B cell (primary cell): ENCODE measurements around the gene GDF11. TPM values are rescaled to one million over a fixed set of nuclear protein-coding genes. Genes with fewer than 3 reads are reported as not detected.

Experiments used
- ATAC-seq: fragments of 200-7000 bp; cut with Tn5 transposase; one replicate; pipeline ENCODE4 v1.10.0; 2021; ENCODE audit warnings: low read depth, mild to moderate bottlenecking, moderate number of reproducible peaks, moderate library complexity
- CTCF ChIA-PET: fragments of 350-600 bp; sonication (Branson Sonifier 250); formaldehyde crosslinking; loops from one replicate; lab custom pipeline; 2021; ENCODE audit warnings: antibody characterized with exemption, inconsistent platforms; lab: Charles Lee
- POLR2A ChIA-PET: fragments of 350-600 bp; sonication (Branson Sonifier 250); formaldehyde crosslinking; loops from one replicate; lab custom pipeline; 2021; ENCODE audit warnings: antibody characterized with exemption; lab: Charles Lee
- DNase-seq: peaks from one replicate; pipeline ENCODE4 v3.0.0; 2013
- H2AFZ ChIP-seq: 2 replicates; pipeline ENCODE4 v1.6.1; 2012; ENCODE audit warnings: mild to moderate bottlenecking, low read depth, low read length; ENCODE audit not compliant: insufficient read depth, poor library complexity, severe bottlenecking
- H3K27ac ChIP-seq, 2 donors: 1 replicate in 1 of 2; 2 replicates in 1 of 2; pipeline ENCODE4 v1.5.1; 2012 to 2013; ENCODE audit warnings: low read length in 2 of 2, mild to moderate bottlenecking in 2 of 2, moderate library complexity in 1 of 2
- H3K27me3 ChIP-seq, 4 experiments: fragments of 200-600 bp in 1 of 4; sonication (generic) in 1 of 4; replicated peaks in 1 of 4; 1 replicate in 2 of 4; 2 replicates in 2 of 4; pipeline versions ENCODE4 v1.6.1 to v1.7.0; 2013 to 2016; ENCODE audit warnings: low read length in 3 of 4, mild to moderate bottlenecking in 2 of 4, mixed read lengths in 1 of 4, moderate library complexity in 1 of 4; ENCODE audit not compliant: insufficient read depth in 4 of 4, control insufficient read depth in 3 of 4; ENCODE audit errors: control extremely low read depth in 1 of 4
- H3K36me3 ChIP-seq, 2 experiments: replicated peaks in 1 of 2; 1 replicate in 1 of 2; 2 replicates in 1 of 2; pipeline versions ENCODE4 v1.6.1 to v1.7.1; 2013; ENCODE audit warnings: low read length in 1 of 2; ENCODE audit not compliant: insufficient read depth in 2 of 2, control insufficient read depth in 1 of 2; ENCODE audit errors: control extremely low read depth in 1 of 2, extremely low read depth in 1 of 2
- H3K4me1 ChIP-seq, 2 donors: fragments of 200-600 bp in 1 of 2; sonication (generic) in 1 of 2; 1 replicate in 1 of 2; 2 replicates in 1 of 2; pipeline versions ENCODE4 v1.5.1 to v1.6.1; 2013 to 2017; ENCODE audit warnings: low read length in 2 of 2; ENCODE audit not compliant: control insufficient read depth in 2 of 2, insufficient read depth in 2 of 2
- H3K4me2 ChIP-seq: replicated peaks from 2 replicates; pipeline ENCODE3; 2012; ENCODE audit warnings: mild to moderate bottlenecking, low read depth, low read length; ENCODE audit not compliant: poor library complexity, severe bottlenecking
- H3K4me3 ChIP-seq, 5 experiments: fragments of 200-600 bp in 1 of 5; sonication (generic) in 1 of 5; 1 replicate in 3 of 5; 2 replicates in 2 of 5; pipeline versions ENCODE4 v1.5.1 to v1.7.0; 2011 to 2016; ENCODE audit warnings: low read length in 4 of 5, mild to moderate bottlenecking in 4 of 5, low read depth in 2 of 5, control low read depth in 1 of 5, moderate library complexity in 1 of 5; ENCODE audit not compliant: insufficient read depth in 1 of 5; ENCODE audit errors: control extremely low read depth in 1 of 5, extremely low read depth in 1 of 5
- H3K79me2 ChIP-seq: fragments of 200-600 bp; sonication (generic); one replicate; pipeline ENCODE4 v1.6.0; 2016; ENCODE audit warnings: low read length; ENCODE audit not compliant: control insufficient read depth, insufficient read depth
- H3K9ac ChIP-seq: fragments of 200-600 bp; sonication (generic); 2 replicates; pipeline ENCODE4 v1.6.1; 2017; ENCODE audit warnings: mild to moderate bottlenecking, low read length, moderate library complexity
- H3K9me3 ChIP-seq, 3 donors: one replicate each; pipeline versions ENCODE4 v1.6.1 to v1.7.1; 2013; ENCODE audit warnings: low read length in 2 of 3; ENCODE audit not compliant: control insufficient read depth in 2 of 3, insufficient read depth in 1 of 3; ENCODE audit errors: control extremely low read depth in 1 of 3
- H4K20me1 ChIP-seq: 2 replicates; pipeline ENCODE4 v1.6.0; 2012; ENCODE audit warnings: mild to moderate bottlenecking, low read length; ENCODE audit not compliant: insufficient read depth, control insufficient read depth, poor library complexity, severe bottlenecking
- H3K27ac Mint-ChIP-seq: one replicate; pipeline ENCODE4 v1.8.0; 2021; ENCODE audit warnings: mixed read lengths
- H3K27me3 Mint-ChIP-seq: one replicate; pipeline ENCODE4 v1.8.0; 2021; ENCODE audit warnings: mixed read lengths
- H3K4me1 Mint-ChIP-seq: one replicate; pipeline ENCODE4 v1.8.0; 2021; ENCODE audit warnings: mixed read lengths
- H3K4me3 Mint-ChIP-seq: one replicate; pipeline ENCODE4 v1.8.0; 2021; ENCODE audit warnings: mixed read lengths
- H3K9me3 Mint-ChIP-seq: one replicate; pipeline ENCODE4 v1.8.0; 2022; ENCODE audit warnings: mixed read lengths; ENCODE audit not compliant: insufficient read depth
- EZH2 ChIP-seq: IDR thresholded peaks from 2 replicates; pipeline ENCODE4 v1.6.1; 2012; ENCODE audit warnings: borderline replicate concordance, low read depth, mild to moderate bottlenecking, moderate library complexity, low read length; ENCODE audit not compliant: insufficient read depth, poor library complexity, severe bottlenecking
- WGBS: methylation state at CpG from one replicate; pipeline ENCODE4 v1.1.5; 2013; ENCODE audit warnings: missing lambda C conversion rate; ENCODE audit not compliant: insufficient coverage; 5-methylcytosine and 5-hydroxymethylcytosine counted together
- intact Hi-C: fragments of 100-400 bp; cut with micrococcal nuclease; formaldehyde crosslinking; loops from one replicate; pipeline ENCODE4 v1.10.0; 2022
- polyA plus RNA-seq: library from polyadenylated mRNA; depleted of rRNA; stranded (reverse); fragments of >200 nt; gene quantifications from 2 replicates; pipeline ENCODE4 v1.2.3, GENCODE V29; 2012
- total RNA-seq, 2 donors: library from RNA; stranded (reverse); fragments of 120-200 nt in 1 of 2; gene quantifications; 1 replicate in 1 of 2; 2 replicates in 1 of 2; pipeline versions ENCODE4 v1.2.3 to v1.2.4, GENCODE V29; 2013 to 2022
- TF ChIP-seq, protein P1 (sequence below): fragments of 200-600 bp; IDR thresholded peaks from one replicate; pipeline ENCODE4 v1.8.0; 2022; ENCODE audit warnings: antibody characterized with exemption, mild to moderate bottlenecking

Gene GDF11
- total and polyA plus RNA-seq, 2 donors (not counting 1 experiment from before 2014, with no cell fraction given), result 4.4 to 11.3 TPM

GRCh38 chr12:55703288-55703687 is 39.6 kb upstream of the GDF11 start:
- no peak for ATAC-seq
- Histone ChIP-seq H3K79me2 (no peaks in the 10 kb centered on the region), H3K9me3 (no peaks in the 10 kb centered on the region), H3K27me3 (peaks cover 0 to 12% (median 3%) of the 10 kb centered on the region in 4 experiments), H3K4me3 (no peak overlapping the region), H3K27ac (no peak overlapping the region), H3K4me1 (peaks cover 11 to 12% of the 10 kb centered on the region in 2 donors), H2AFZ (no peak overlapping the region), H4K20me1 (no peaks in the 10 kb centered on the region), H3K4me2 (no peak overlapping the region), H3K9ac (no peak overlapping the region), H3K36me3 (no peaks in the 10 kb centered on the region)
- POLR2A ChIA-PET, result no interaction called here
- Mint-ChIP-seq H3K27ac (no peak overlapping the region), H3K4me1 (peaks cover 16% of the 10 kb centered on the region), H3K27me3 (peaks cover 7% of the 10 kb centered on the region), H3K4me3 (no peak overlapping the region), H3K9me3 (no peaks in the 10 kb centered on the region)
- intact Hi-C loops, result no loop called here
- CTCF ChIA-PET, result no interaction called here
- WGBS, result 95% methylated on average over 2 of the region's 2 CpGs
- no peak for DNase-seq
- TF ChIP-seq EZH2, result no peak

- Histone ChIP-seq H2AFZ (no peak overlapping the region), H3K27me3 (peaks cover 0 to 18% (median 5%) of the 10 kb centered on the region in 4 experiments), H3K36me3 (no peaks in the 10 kb centered on the region), H3K4me3 (no peak overlapping the region), H4K20me1 (no peaks in the 10 kb centered on the region), H3K4me2 (no peak overlapping the region), H3K9me3 (no peaks in the 10 kb centered on the region), H3K9ac (no peak overlapping the region), H3K27ac (no peak overlapping the region), H3K79me2 (no peaks in the 10 kb centered on the region), H3K4me1 (peaks cover 19 to 20% of the 10 kb centered on the region in 2 donors)
- TF ChIP-seq EZH2, result no peak
- TF ChIP-seq, protein P1, sequence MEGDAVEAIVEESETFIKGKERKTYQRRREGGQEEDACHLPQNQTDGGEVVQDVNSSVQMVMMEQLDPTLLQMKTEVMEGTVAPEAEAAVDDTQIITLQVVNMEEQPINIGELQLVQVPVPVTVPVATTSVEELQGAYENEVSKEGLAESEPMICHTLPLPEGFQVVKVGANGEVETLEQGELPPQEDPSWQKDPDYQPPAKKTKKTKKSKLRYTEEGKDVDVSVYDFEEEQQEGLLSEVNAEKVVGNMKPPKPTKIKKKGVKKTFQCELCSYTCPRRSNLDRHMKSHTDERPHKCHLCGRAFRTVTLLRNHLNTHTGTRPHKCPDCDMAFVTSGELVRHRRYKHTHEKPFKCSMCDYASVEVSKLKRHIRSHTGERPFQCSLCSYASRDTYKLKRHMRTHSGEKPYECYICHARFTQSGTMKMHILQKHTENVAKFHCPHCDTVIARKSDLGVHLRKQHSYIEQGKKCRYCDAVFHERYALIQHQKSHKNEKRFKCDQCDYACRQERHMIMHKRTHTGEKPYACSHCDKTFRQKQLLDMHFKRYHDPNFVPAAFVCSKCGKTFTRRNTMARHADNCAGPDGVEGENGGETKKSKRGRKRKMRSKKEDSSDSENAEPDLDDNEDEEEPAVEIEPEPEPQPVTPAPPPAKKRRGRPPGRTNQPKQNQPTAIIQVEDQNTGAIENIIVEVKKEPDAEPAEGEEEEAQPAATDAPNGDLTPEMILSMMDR, result no peak
- intact Hi-C loops, result no loop called here
- no peak for ATAC-seq
- CTCF ChIA-PET, result no interaction called here
- H3K27ac Mint-ChIP-seq, result no peak overlapping the region
- peaks cover 25% of the 10 kb centered on the region for H3K4me1 Mint-ChIP-seq
- no peak for DNase-seq
- H3K9me3 Mint-ChIP-seq, result no peaks in the 10 kb centered on the region
- H3K27me3 Mint-ChIP-seq, result peaks cover 12% of the 10 kb centered on the region
- 97% methylated on average over 5 of the region's 6 CpGs for whole genome bisulfite sequencing
- H3K4me3 Mint-ChIP-seq, result no peak overlapping the region
- POLR2A ChIA-PET, result no interaction called here
Measured at GRCh38 chr12:55703901-55704761, 38.8 kb upstream of the GDF11 start.
